Measurements from ENCODE around the gene CREB5.

DNA sequence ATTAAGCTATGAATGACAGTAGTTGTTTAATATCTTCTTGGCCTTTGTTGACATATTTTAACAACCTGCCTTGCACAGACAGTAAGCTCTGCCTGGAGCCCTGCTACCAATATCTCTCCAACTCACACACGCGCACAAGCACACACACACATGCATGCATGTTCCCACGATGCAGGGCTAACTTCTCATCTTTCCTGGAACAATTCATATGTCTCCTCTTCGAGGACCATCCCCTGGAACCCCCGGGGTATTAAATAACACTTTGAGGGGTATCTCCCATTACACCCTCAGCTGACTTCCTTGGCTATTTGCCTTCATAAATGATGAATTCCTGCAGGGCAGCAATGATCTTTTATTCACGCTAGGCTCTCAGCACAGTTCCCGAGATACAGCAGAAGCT, 287.8 kb downstream of the CREB5 start:
- TF ChIP-seq POLR2A (IDR thresholded peaks at IDR 0.05) = no peak
- TF ChIP-seq, protein P1, sequence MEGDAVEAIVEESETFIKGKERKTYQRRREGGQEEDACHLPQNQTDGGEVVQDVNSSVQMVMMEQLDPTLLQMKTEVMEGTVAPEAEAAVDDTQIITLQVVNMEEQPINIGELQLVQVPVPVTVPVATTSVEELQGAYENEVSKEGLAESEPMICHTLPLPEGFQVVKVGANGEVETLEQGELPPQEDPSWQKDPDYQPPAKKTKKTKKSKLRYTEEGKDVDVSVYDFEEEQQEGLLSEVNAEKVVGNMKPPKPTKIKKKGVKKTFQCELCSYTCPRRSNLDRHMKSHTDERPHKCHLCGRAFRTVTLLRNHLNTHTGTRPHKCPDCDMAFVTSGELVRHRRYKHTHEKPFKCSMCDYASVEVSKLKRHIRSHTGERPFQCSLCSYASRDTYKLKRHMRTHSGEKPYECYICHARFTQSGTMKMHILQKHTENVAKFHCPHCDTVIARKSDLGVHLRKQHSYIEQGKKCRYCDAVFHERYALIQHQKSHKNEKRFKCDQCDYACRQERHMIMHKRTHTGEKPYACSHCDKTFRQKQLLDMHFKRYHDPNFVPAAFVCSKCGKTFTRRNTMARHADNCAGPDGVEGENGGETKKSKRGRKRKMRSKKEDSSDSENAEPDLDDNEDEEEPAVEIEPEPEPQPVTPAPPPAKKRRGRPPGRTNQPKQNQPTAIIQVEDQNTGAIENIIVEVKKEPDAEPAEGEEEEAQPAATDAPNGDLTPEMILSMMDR (IDR thresholded peaks at IDR 0.05) = no peak
- TF ChIP-seq POLR2AphosphoS5 (IDR thresholded peaks at IDR 0.05) = no peak
- no peak for TF ChIP-seq EP300 (IDR thresholded peaks at IDR 0.05)
